Activated CD4-positive, alpha-beta T cell treated with anti-CD3 and anti-CD28 coated beads for 4 hours (primary cell): Measurements from ENCODE around the gene PTPRN2.
"Not testable (repeated sequence)": the region's sequence is repeated elsewhere in the genome, so short reads cannot be mapped to it uniquely, and the experiment has no call there.

ENCODE experiments used
- DNase-seq, 2 donors: peaks; one replicate each; pipeline ENCODE4 v3.0.0-alpha.2; 2020

PTPRN2 gene

GRCh38 chr7:158332516-158332915 is 255.1 kb downstream of the PTPRN2 start:
- not testable (repeated sequence) for DNase-seq

DNA sequence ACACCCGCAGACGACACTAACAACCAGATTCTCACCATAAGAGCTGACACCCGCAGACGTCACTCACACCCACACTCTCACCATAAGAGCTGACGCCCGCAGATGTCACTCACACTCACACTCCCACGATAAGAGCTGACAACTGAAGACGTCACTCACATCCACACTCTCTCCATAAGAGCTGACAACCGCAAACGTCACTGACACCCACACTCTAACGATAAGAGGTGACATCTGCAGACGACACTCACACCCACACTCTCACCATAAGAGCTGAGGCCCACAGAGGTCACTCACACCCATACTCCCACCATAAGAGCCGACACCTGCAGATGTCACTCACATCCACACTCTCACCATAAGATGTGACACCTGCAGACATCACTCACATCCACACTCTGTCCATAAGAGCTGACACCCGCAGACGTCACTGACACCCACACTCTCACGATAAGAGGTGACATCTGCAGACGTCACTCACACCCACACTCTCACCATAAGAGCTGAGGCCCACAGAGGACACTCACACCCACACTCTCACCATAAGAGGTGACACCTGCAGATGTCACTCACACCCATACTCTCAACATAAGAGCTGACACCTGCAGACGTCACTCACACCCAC is 255.7 kb downstream of the PTPRN2 start:
- not testable (repeated sequence) for DNase-seq

- no peak for DNase-seq
Observed at GRCh38 chr7:158329686-158330085, 257.9 kb downstream of the PTPRN2 start.

DNA sequence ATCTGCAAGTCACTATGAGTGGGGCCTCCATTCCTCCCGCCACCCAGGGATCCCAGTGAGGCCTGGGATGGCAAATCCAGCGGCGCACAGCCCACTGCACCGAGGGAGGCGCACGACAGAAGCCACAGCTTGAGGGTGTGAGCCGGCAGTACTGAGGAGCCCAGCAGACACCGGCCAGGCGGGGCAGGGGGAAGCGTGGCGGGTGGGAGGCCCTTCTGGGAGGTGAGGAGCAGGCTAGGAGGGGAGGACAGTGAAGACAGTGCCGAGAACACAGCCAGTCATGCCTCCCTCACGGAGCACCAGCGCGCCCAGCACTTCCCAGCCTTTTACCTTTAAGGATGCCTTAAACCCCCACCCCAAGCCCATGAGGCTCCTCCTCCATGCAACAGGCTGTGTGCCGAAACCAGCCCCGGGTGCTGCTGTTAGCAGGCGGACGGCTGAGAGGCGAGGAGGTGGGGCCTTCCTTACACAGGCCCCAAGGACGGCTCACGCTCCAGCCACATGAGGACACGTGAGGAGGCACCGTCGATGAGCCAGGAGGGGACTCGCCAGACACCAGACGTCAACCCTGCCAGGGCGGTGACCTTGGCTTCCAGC is 258.5 kb downstream of the PTPRN2 start:
- no peak for DNase-seq

- DNase-seq: no peak
Observed at GRCh38 chr7:158328376-158329013, 259.1 kb downstream of the PTPRN2 start.

- DNase-seq: no peak
Observed at GRCh38 chr7:158327571-158328180, 259.9 kb downstream of the PTPRN2 start.

GRCh38 chr7:158327012-158327411 is 260.6 kb downstream of the PTPRN2 start:
- DNase-seq: no peak

- DNase-seq: no peak
Observed at GRCh38 chr7:158325530-158326381, 261.9 kb downstream of the PTPRN2 start.

GRCh38 chr7:158324397-158325360 is 262.9 kb downstream of the PTPRN2 start:
- DNase-seq: no peak

- DNase-seq: no peak
Observed at GRCh38 chr7:158323741-158324396, 263.8 kb downstream of the PTPRN2 start.

GRCh38 chr7:158322616-158323530 is 264.8 kb downstream of the PTPRN2 start:
- no peak for DNase-seq

- no peak for DNase-seq
Observed at GRCh38 chr7:158321936-158322615, 265.5 kb downstream of the PTPRN2 start.

DNA sequence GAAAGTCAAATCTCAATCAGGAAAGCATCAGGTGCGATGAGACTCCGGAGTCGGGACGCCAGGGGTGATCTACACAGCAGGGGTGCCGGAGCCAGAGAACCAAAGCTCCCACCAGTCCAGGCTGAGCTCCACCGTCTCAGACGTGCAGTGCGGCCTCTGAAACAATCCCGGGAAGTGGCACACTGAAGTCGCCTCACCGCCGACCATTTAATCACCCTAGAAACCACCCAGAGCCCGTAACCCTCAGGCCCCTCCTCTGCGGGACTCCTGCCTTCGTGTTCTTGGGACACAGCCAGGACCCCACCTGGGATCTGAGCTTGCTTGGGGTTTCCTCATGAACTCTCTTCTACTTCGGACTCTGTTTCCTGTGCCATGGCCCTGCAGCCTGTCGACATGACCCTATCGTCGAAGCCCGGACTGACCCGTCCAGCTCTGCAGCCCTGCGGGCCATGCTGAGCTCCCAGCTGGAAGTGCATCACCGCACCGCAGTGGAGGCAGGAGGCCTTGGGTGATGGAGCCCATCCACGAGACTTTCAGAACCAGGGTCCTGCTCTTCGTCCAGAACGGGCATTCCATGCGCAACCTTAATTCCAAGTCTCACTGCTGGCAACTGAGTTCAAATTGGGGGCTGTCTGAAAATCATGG is 266.4 kb downstream of the PTPRN2 start:
- DNase-seq: no peak

GRCh38 chr7:158320328-158320727 is 267.3 kb downstream of the PTPRN2 start:
- no peak for DNase-seq

DNA sequence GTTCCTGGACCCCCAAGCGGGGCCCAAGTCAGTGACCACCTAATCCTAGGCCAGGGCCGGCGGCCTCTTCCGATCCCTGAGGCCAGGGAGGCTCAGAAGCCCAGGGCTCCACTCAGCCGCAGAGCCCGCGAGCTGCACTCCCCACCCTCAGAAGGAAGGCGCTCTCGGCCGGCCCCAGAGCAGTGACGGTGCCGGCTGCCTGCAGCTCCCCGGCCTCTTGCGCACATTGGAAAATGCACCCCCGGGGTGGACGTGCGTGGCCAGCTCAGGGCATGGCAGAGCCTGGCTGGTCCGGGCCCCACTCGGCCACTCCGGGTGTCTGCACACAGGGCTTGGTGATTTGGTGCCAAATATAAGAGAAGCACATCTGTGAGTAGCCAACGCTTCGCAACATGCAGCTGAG is 269.1 kb downstream of the PTPRN2 start:
- DNase-seq: no peak

GRCh38 chr7:158317238-158318205 is 270.1 kb downstream of the PTPRN2 start:
- no peak for DNase-seq

DNA sequence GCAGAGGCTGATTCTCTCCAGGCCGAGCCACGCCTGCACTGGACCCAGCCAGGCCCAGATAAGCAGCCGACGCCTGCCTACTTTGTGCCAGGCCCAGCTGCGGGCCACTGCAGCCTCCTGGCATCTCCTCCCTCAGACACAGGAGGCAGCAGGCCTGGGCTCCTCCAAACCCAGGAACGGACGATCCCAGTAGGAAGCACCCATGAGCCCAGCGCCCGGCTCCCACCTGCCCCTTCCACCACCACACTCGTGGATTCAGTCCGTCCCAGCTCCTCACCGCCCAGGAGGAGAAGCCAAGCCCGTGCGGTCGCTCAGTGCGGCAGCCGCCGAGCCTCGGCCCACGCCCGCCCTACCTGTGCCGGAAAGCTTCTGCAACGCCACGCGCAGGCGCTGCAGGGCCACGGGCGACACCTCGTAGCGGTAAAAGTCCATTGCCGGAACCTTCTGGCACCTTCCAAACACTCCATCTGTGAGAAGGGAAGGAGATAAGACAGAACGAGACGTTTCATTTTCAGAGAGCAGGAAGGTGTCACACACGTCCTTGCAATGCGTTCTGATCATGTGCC is 271.1 kb downstream of the PTPRN2 start:
- no peak for DNase-seq
